Measurements from ENCODE around the gene XYLT1. TPM values are rescaled to one million over a fixed set of nuclear protein-coding genes. Genes with fewer than 3 reads are reported as not detected.

Gene XYLT1
- total RNA-seq, 4 donors from 2014 or later, result 20.0 to 43.0 (median 27.4) TPM

GRCh38 chr16:17381784-17382183 lies 89.0 kb downstream of the XYLT1 start:
- ATAC-seq (ENCODE audit: low FRiP score) (no peak), DNase-seq (ENCODE audit: low spot score) (no peak)
- no peak for TF ChIP-seq CTCF (IDR thresholded peaks at IDR 0.05)

- no peak for TF ChIP-seq CTCF (IDR thresholded peaks at IDR 0.05)
- DNase-seq (ENCODE audit: low spot score) (no peak), ATAC-seq (ENCODE audit: low FRiP score) (no peak)
Observed at GRCh38 chr16:17380613-17381012, 90.1 kb downstream of the XYLT1 start.

- TF ChIP-seq CTCF (IDR thresholded peaks at IDR 0.05), result no peak
- no peak for ATAC-seq (ENCODE audit: low FRiP score)
- no peak for DNase-seq (ENCODE audit: low spot score)
Observed at GRCh38 chr16:17379121-17379571, 91.6 kb downstream of the XYLT1 start.

GRCh38 chr16:17377360-17378324 lies 93.1 kb downstream of the XYLT1 start:
- ATAC-seq (ENCODE audit: low FRiP score) (no peak), DNase-seq (ENCODE audit: low spot score) (no peak)
- TF ChIP-seq CTCF (IDR thresholded peaks at IDR 0.05), result no peak

- ATAC-seq (ENCODE audit: low FRiP score) (no peak), DNase-seq (ENCODE audit: low spot score) (no peak)
- TF ChIP-seq CTCF (IDR thresholded peaks at IDR 0.05), result no peak
Observed at GRCh38 chr16:17375461-17376304, 95.1 kb downstream of the XYLT1 start.

- TF ChIP-seq CTCF (IDR thresholded peaks at IDR 0.05), result no peak
- no peak for ATAC-seq (ENCODE audit: low FRiP score)
- DNase-seq (ENCODE audit: low spot score), result no peak
Observed at GRCh38 chr16:17374668-17375255, 96.0 kb downstream of the XYLT1 start.
